Measurements from ENCODE around the gene NSD2.
A peak's percentile ranks its signal among the peaks of the same experiment; 100 is the strongest.
"Not testable (repeated sequence)": the region's sequence is repeated elsewhere in the genome, so short reads cannot be mapped to it uniquely, and the experiment has no call there.

The NSD2 gene

DNA sequence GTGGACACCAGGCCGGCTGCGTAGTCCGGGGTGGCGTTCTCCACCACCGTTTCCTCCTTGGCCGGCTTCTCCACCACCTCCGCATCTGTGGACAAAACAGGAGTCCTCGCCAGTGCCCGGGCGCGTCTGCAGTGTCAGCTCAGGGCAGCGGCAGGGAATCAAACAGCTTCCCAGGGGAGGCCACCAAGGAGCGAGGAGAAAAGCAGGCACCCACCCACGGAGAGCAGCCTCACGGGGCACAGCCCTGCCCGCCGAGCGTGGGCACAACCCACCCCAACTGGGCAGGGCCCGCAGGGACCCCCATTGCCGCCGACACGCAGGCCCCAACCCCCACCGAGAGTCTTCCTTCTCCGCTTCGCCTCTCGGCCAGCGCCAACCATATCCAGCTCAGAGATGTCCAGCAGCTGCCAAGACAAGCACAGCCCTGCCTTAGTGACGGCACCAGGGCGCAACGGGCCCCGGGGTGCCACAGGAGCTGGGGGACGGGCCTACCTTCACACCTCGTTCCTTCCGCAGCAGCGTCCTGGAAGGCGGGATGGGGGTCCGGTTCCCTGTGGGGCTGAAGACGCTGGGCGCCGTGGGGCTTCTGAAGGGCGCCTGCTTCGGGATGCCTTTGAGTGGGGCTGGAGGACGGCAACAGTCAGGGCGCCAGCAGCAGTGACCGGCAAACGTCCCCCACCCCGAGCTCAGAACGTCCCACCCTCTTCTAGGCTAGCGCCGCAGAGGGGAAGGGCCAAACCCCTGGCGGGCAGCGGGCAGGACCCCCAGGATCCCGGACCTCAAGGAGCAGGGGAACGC is 114.8 kb downstream of the NSD2 start:
- DNase-seq, result no peak

DNA sequence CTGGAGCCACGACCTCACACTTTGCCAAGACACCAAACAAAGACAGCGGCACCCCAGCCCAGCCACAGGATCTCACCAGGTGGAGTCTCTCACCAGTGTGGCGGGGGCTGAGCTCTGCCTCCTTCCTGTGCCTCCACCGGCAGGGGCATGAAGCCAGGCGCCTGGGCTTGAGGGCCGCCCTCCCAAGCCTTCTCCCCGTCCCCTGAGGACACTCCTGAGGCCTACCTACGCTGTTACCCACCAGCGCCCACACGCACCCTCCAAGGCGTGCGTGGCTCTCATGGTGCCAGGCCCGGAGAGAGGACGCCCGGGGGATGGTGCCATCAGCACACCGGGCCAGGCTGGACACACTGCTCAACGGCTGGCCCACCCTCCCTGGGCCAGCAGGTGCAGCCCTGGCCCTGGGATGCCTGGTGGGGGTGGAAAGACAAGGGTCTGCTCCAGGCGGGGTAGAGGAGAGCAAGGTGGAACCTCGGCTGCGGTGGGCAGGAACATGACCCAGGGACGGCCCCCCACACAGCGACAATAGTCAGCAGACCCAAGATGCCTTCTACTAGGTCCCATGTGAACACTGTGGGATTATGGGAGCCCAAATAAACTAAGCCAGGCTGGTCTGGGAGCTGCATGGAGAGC is 115.5 kb downstream of the NSD2 start:
- DNase-seq, result no peak

DNA sequence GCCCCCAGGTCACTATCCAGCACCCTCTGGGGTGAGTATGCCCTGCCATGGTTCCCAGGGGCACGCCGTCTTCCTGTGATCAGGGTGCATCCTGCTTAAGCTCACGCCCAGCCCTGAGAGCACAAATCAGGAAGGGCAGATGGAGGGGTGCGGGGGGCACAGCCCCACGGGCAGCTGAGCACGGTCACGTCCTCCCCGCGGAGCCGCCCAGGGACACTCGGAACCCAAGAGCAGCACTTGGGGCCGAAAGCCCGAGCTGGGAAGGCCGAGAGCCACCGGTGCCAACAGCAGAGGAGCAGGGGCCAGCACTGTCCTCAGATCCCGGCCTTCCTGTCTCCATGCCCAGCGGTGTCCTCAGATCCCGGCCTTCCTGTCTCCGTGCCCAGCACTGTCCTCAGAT is 116.1 kb downstream of the NSD2 start:
- DNase-seq, result no peak

GRCh38 chr4:1987721-1988326 is 116.6 kb downstream of the NSD2 start:
- no peak for DNase-seq

DNA sequence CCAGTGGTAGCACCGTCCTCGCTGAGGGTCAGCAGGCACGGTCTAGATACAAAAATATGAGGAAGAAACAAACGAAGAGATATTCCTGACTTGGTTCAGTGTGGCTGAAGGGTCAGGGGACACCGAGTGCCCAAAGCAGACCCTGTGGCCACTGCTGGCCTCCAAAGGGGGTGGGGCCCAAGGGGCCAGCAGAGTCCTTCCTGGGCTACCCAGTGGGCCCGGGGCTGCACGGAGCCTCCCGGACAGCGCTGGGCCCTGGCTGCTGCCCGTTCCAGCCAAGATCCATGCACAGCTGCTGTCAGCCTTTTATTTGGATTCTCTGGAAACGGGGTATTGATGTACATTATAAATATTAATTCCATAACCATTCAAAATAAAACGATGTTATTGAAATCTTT is 117.1 kb downstream of the NSD2 start:
- DNase-seq, result no peak

GRCh38 chr4:1989533-1990347 is 118.5 kb downstream of the NSD2 start:
- DNase-seq, result no peak

DNA sequence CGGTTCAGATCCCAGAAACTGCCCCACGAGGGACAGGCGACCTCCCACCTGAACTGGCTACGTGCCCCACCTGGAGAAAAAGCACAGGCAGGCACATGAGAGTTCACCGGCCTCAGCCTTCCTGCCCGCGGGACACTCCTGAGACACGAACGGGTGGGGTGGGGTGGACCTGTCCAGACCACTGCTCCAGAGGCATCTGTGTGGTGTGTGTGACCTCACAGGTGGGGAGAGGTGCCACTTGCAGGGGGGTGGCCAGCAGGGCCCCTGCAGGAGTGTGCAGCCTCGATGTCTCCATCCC is 119.1 kb downstream of the NSD2 start:
- no peak for DNase-seq

- no peak for DNase-seq
Measured at GRCh38 chr4:1990676-1991075, 119.5 kb downstream of the NSD2 start.

DNA sequence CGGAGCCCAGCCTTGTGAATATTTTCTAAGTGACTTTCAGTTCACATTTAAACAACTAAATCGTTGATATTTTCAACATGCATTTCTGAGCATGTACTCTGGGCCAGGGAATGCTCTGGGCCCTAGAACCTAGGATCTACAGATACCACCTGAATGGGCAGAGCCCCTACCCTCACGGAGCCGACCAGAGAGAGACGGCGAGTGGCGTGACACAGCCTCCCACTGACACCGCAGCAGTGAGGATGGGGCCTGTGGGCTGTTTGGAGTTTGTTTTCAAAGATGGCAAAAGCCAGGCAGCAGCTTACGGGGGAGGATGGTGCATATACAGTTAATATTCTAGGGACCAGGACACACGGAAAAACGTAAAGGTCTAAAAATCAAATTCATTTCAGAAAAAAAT is 119.9 kb downstream of the NSD2 start:
- no peak for DNase-seq

DNA sequence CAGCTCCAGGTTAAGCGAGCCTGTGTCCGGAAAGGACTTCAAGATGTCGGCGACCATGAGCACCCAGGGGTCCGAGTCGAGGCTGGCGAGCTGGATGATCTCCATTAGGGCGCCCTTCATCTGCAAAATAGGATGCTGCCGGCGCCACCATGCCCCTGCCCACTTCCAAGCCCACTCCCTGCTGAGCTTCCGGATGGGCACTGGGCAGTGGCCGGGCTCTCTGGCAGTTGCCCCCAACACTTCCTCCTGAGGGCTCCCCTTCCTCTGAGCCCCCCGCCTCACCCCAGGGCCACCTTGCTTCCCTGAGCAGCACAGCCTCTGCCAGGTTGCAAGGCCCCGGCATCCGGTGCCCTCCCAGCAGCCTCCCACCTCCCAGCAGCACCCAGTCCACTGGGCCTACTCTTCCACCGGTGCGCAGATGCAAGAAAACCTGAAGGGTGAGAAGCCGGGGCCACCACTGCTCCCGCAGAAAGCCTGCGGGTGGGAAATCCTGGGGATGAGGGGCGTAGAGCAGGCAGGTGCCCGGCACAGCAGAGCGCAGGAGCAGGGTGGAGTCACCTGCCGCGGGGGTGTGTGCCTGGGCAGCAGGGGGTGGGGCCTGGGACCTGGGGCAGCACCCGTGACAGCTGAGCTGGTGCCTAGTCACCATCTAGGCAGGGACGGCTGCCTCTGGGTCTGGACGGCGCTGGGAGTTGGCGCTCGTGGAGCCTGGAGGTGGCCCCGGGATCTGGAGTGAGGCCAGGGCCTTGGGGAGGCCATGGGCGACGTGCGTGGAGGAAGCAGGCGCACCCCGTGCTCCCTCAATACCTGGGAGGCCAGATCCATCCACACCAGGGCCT is 120.6 kb downstream of the NSD2 start:
- DNase-seq, result no peak

GRCh38 chr4:1992468-1993168 is 121.4 kb downstream of the NSD2 start:
- peak; percentile 67 for DNase-seq

- no peak for DNase-seq
Measured at GRCh38 chr4:1993169-1993516, 122.0 kb downstream of the NSD2 start.

- not testable (repeated sequence) for DNase-seq
Measured at GRCh38 chr4:1993718-1994516, 122.7 kb downstream of the NSD2 start.

DNA sequence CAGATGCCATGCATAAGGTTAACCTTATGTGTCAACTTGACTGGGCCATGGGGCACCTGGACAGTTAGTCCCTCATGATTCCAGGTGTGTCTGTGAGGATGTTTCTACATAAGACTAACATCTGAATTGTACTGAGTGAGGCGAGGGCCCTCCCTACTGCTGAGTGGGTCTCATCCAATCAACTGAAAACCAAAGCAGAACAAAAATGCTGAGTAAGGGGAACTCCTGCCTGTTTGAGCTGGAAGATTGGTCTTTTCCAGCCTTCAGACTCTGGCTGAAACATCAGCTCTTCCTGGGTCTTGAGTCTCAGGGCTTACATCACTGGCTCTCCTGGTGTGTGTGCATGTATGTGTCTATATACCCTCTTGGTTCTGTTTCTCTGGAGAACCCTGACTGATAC is 123.7 kb downstream of the NSD2 start:
- no peak for DNase-seq

- DNase-seq, result no peak
Measured at GRCh38 chr4:1996866-1997611, 125.8 kb downstream of the NSD2 start.

GRCh38 chr4:1997712-1998111 is 126.5 kb downstream of the NSD2 start:
- no peak for DNase-seq

- DNase-seq, result no peak
Measured at GRCh38 chr4:1998296-1998695, 127.1 kb downstream of the NSD2 start.

GRCh38 chr4:1999308-1999707 is 128.1 kb downstream of the NSD2 start:
- not testable (repeated sequence) for DNase-seq

DNA sequence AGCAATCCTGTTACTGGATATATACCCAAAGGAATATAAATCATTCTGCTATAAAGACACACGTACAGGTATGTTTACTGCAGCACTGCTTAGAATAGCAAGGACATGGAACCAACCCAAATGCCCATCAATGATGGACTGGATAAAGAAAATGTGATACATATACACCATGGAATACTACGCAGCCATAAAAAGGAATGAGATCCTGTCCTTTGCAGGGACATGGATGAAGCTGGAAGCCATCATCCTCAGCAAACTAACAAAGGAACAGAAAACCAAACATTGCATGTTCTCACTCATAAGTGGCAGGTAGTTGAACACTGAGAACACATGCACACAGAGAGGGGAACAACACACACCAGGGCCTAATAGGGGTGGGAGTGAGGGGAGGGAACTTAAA is 132.2 kb downstream of the NSD2 start:
- not testable (repeated sequence) for DNase-seq

DNA sequence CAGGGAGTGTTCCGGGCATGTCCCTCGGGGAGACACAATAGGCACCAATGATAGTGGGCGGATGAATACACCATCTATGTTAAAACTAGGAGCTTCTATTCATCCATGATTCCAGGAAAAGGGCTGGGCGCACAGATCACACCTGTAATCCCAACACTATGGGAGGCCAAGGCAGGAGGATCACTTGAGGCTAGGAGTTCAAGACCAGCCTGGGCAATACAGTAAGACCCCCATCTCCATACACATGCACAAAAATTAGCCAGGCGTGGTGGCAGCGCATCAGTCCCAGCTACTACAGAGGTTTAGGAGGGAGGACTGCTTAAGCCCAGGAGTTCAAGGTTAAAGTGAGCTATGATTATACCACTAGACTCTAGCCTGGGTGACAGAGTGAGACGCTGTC is 135.2 kb downstream of the NSD2 start:
- no peak for DNase-seq

Data from left hindlimb (tissue), 1 donor.